GM13976 (cell line): Measurements from ENCODE around the gene ZCCHC12.

Experiments
- DNase-seq: peaks from one replicate; pipeline ENCODE4 v3.0.0; 2012; ENCODE audit warnings: low spot score
- in situ Hi-C: fragments of 300-500 bp; cut with MboI; formaldehyde crosslinking; loops from one replicate; pipeline ENCODE4 v1.12.0; 2022; ENCODE audit warnings: low sequenced_read_pairs, mixed read lengths, inconsistent platforms; ENCODE audit not compliant: unreplicated experiment
- TF ChIP-seq, protein P1 (sequence below): IDR thresholded peaks from 2 replicates; pipeline ENCODE4 v1.5.1; 2012; ENCODE audit warnings: borderline replicate concordance, mild to moderate bottlenecking; ENCODE audit not compliant: insufficient read depth; ENCODE audit errors: extremely low read depth, missing control alignments, control extremely low read depth

The ZCCHC12 gene

DNA sequence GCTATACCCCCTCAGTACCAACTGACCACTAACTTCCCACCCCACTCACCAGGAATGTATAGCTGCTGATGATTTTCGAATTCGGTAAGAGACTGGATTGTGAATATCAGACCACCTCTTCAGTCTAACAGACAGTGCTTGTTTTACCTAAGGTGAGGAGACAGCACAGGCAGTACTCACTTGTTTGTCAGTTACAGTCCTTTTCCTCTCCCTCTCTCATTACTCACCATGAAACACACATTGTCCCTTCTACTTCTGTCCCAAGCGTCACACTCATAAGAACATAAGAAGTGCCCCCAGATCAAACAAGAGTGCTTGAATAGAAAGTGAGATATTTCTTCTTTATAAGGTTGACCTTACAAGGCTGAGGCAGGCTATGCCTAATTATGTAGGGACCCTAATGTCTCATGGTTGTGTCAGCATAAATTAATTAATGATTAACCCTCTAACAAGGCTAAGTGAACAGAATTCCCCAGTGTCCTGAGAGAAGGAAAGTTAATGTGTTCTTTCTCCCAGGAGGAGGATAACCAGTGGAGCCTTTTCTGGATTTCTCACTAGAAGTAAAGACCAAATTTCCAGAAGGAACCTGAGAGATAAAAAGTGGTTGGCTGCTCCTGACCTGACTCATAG, 32.2 kb downstream of the ZCCHC12 start:
- in situ Hi-C loops = no loop called here
- DNase-seq = no peak
- TF ChIP-seq, protein P1, sequence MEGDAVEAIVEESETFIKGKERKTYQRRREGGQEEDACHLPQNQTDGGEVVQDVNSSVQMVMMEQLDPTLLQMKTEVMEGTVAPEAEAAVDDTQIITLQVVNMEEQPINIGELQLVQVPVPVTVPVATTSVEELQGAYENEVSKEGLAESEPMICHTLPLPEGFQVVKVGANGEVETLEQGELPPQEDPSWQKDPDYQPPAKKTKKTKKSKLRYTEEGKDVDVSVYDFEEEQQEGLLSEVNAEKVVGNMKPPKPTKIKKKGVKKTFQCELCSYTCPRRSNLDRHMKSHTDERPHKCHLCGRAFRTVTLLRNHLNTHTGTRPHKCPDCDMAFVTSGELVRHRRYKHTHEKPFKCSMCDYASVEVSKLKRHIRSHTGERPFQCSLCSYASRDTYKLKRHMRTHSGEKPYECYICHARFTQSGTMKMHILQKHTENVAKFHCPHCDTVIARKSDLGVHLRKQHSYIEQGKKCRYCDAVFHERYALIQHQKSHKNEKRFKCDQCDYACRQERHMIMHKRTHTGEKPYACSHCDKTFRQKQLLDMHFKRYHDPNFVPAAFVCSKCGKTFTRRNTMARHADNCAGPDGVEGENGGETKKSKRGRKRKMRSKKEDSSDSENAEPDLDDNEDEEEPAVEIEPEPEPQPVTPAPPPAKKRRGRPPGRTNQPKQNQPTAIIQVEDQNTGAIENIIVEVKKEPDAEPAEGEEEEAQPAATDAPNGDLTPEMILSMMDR = no peak

DNA sequence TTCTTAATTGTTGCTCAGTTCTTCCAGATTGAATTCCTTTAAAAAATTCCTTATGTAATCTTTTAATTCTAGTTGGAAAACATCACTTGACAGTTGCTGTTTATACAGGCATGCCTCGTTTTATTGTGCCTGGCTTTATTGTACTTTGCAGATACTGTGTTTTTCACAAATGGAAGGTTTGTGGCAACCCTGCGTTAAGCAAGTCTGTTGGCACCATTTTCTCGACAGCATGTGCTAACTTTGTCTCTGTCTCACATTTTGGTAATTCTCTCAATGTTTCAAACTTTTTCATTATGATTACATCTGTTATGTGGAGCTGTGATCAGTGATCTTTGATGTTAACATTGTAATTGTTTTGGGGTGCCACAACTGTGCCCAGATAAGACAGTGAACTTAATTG, 33.4 kb downstream of the ZCCHC12 start:
- TF ChIP-seq, protein P1 = no peak
- in situ Hi-C loops = no loop called here
- DNase-seq = no peak

DNA sequence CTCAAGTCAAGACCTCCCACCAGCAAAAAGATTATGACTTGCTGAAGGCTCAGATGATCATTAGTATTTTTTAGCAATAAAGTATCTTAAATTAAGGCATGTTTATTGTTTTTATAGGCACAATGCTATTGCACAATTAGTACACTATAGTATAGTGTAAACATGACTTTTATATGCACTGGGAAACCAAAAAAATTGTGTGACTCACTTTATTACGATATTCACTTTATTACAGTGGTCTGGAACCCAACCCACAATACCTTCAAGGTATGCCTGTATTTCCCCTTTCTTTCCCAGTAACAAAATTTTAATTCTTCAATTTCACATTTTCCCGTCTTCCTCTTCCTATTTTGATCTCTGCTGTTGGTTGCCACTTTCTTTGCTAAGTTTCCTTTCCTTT, 37.7 kb downstream of the ZCCHC12 start:
- TF ChIP-seq, protein P1 = no peak
- DNase-seq = no peak
- in situ Hi-C loops = no loop called here

DNA sequence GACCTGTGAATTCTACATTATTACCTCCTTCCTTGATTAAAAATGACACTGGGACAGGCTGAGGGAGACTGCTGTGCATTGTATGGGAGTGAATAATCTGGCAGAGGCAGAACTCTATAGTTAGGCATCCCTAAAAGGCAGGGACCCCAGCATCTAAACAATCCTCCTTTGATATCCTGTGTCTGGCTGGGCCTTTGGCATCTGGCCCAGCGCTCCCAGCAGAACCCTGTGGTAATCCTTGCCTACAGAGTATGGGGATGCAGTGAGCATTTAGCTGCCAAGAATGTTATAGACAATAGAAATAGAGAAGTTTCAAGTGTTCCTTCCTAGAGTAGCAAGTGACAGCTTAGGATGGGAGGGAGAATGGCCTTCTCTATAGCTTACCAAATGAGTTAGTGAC, 38.5 kb downstream of the ZCCHC12 start:
- in situ Hi-C loops = no loop called here
- DNase-seq = no peak

DNA sequence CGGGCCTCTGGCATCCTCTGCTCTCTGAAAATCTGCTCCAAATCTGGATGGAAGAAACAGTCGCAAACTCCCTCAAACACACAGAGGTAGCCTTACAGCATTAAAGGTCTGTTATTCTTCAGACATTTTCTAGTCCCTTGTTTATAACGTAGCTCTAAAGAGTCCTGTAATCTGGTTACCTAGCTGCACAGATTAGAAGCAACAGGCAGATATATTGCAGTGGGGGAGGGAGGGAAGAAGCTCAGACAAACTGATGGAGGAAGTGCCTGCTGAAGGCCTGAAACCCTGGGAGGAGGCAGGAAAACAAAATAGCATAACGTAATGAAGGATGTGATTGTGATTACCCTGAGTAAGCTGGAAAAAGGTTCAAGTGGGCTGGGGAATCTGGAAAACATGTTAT, 39.4 kb downstream of the ZCCHC12 start:
- in situ Hi-C loops = no loop called here
- no peak for DNase-seq
- TF ChIP-seq, protein P1 = no peak

More for the DNA sequence above, 38.5 kb downstream of the ZCCHC12 start:
- TF ChIP-seq, protein P1 = no peak

DNA sequence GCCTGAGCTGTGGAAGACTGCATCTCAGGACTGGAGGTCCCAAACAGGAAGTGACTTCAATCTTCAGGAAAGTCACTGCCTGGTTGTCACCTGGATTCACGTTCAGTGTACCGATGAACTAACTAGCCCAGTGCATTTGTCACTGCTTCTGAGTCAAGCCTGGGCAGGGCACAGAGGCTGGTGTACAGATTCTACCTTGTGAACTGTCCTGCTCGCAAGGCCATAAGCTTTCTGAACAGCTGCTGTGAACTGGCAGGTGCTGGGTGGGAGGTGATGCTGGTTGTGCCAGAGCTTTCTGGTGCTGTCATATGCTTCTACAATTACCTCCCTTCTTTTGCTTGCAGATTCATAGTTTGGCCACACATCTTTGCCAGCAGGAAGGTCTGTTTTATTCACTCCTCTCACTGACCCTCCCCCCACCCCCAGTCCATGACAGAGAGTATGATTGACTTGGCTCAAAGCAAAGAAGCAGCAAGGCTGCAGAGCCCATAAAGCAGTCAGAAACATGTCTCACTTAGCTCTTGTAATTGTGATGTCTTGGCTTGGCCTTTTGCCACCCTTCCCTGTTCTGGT, 40.5 kb downstream of the ZCCHC12 start:
- no peak for DNase-seq
- in situ Hi-C loops = no loop called here
- TF ChIP-seq, protein P1 = no peak

DNA sequence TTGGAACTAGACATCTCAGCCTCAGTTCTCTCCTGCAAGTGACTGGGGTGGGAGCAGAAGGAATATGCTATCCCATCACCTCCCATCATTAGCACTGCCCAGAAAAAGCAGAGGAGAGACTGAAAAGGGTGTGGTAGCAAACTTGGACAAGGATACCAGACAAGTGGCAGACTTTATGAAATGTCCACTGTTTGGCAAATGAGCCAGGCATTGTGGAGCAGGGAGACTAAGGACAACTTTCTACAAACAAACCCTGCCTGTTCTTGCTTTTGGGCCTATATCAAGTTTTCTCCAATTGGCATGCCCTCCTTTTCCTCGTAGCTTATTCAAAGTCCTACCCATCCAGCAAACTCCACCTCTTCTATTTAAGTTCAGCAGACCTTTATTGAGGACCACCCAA, 41.6 kb downstream of the ZCCHC12 start:
- TF ChIP-seq, protein P1 = no peak
- DNase-seq = no peak
- in situ Hi-C loops = no loop called here
